ENCODE data around the gene CXXC5. TPM values are rescaled to one million over a fixed set of nuclear protein-coding genes. Genes with fewer than 3 reads are reported as not detected.

Gene CXXC5
- total and polyA plus RNA-seq, 9 of the 15 experiments (the other 6 are each of a cell fraction or from before 2014, with no cell fraction given), result 1.9 to 123 (median 45.8) TPM

GRCh38 chr5:139638090-139638735 is 9.9 kb upstream of the CXXC5 start (continued):
- no peak for TF ChIP-seq EGR1 (conservative IDR thresholded peaks at IDR 0.05)
- TF ChIP-seq ZNF583 (CRISPR knock-in tag; IDR thresholded peaks at IDR 0.05), result 0 out of 2 replicates have a peak, but pooled peaks have one; percentile 19
- TF ChIP-seq ZNF277 (CRISPR knock-in tag; IDR thresholded peaks at IDR 0.05; ENCODE audit: borderline replicate concordance), result no peak
- TF ChIP-seq MYBL2 (IDR thresholded peaks at IDR 0.05; ENCODE audit: low read depth), result no peak
- TF ChIP-seq MYBL2 (CRISPR knock-in tag; IDR thresholded peaks at IDR 0.05; ENCODE audit: borderline replicate concordance), result no peak
- no peak for TF ChIP-seq CEBPG (CRISPR knock-in tag; IDR thresholded peaks at IDR 0.05)
- TF ChIP-seq CEBPG (tag; conservative IDR thresholded peaks at IDR 0.05 in 1 of 2, IDR thresholded peaks at IDR 0.05 in 1 of 2), result no peak
- TF ChIP-seq NFRKB (IDR thresholded peaks at IDR 0.05; ENCODE audit: low read depth), result peak; percentile 79; the same call in 1 of the 2 replicates
- peak; percentile 66 for TF ChIP-seq ZFX (CRISPR knock-in tag; IDR thresholded peaks at IDR 0.05)
- TF ChIP-seq YBX1 (IDR thresholded peaks at IDR 0.05), result no peak
- TF ChIP-seq E2F1 (CRISPR knock-in tag; IDR thresholded peaks at IDR 0.05), result no peak
- TF ChIP-seq KDM4B (IDR thresholded peaks at IDR 0.05; ENCODE audit: borderline replicate concordance in 2 of 2, low read depth in 1 of 2), result no peak
- 0 out of 2 replicates have a peak, but pooled peaks have one; percentile 36 for TF ChIP-seq MECOM (CRISPR knock-in tag; IDR thresholded peaks at IDR 0.05)
- no peak for TF ChIP-seq KLF10 (CRISPR knock-in tag; IDR thresholded peaks at IDR 0.05)
- no peak for TF ChIP-seq PTRF (tag; IDR thresholded peaks at IDR 0.05)
- TF ChIP-seq ZNF592 (IDR thresholded peaks at IDR 0.05), result peak; percentile 71
- no peak for TF ChIP-seq RBM25 (IDR thresholded peaks at IDR 0.05; ENCODE audit: low read depth, low read length, severe bottlenecking)
- no peak for TF ChIP-seq NEUROD1 (IDR thresholded peaks at IDR 0.05; ENCODE audit: borderline replicate concordance, low read depth, low read length, partially characterized antibody)
- TF ChIP-seq ZBED1 (IDR thresholded peaks at IDR 0.05), result no peak
- 0 out of 2 replicates have a peak, but pooled peaks have one; percentile 17 for TF ChIP-seq ZNF561 (CRISPR knock-in tag; conservative IDR thresholded peaks at IDR 0.05)
- TF ChIP-seq CHD2 (IDR thresholded peaks at IDR 0.05; ENCODE audit: low read depth, low read length), result no peak
- TF ChIP-seq MEIS2 (IDR thresholded peaks at IDR 0.05; ENCODE audit: partially characterized antibody), result no peak
- no peak for TF ChIP-seq ZNF121 (CRISPR knock-in tag; conservative IDR thresholded peaks at IDR 0.05)
- no peak for TF ChIP-seq PCBP1 (IDR thresholded peaks at IDR 0.05; ENCODE audit: low read depth, low read length, poor library complexity, severe bottlenecking)

All from K562 (cell line).